ENCODE results near the gene ZNF598. TPM values are rescaled to one million over a fixed set of nuclear protein-coding genes. Genes with fewer than 3 reads are reported as not detected.

Gene ZNF598
- total and polyA plus RNA-seq, 2 of the 13 experiments (the other 11 are each of a cell fraction or from before 2014, with no cell fraction given), result 13.5 to 14.2 TPM

- no peak for TF ChIP-seq ZBTB4 (CRISPR knock-in tag; IDR thresholded peaks at IDR 0.05; ENCODE audit: borderline replicate concordance)
- TF ChIP-seq ZNF3 (CRISPR knock-in tag; IDR thresholded peaks at IDR 0.05), result no peak
- TF ChIP-seq KAT7 (CRISPR knock-in tag; IDR thresholded peaks at IDR 0.05; ENCODE audit: borderline replicate concordance), result 0 out of 2 replicates have a peak, but pooled peaks have one; percentile 31
- TF ChIP-seq HNRNPL (IDR thresholded peaks at IDR 0.05; ENCODE audit: low read depth, low read length), result peak; percentile 38; the same call in 1 of the 2 replicates
- no peak for TF ChIP-seq NR2C2 (CRISPR knock-in tag; IDR thresholded peaks at IDR 0.05; ENCODE audit: borderline replicate concordance)
- no peak for TF ChIP-seq NFE2 (CRISPR knock-in tag; IDR thresholded peaks at IDR 0.05)
- TF ChIP-seq SP2 (CRISPR knock-in tag; IDR thresholded peaks at IDR 0.05), result no peak
- TF ChIP-seq ZNF816 (CRISPR knock-in tag; IDR thresholded peaks at IDR 0.05; ENCODE audit: borderline replicate concordance), result no peak
- no peak for TF ChIP-seq ZNF234 (CRISPR knock-in tag; conservative IDR thresholded peaks at IDR 0.05)
- no peak for TF ChIP-seq RARG (CRISPR knock-in tag; IDR thresholded peaks at IDR 0.05; ENCODE audit: low read depth)
- TF ChIP-seq ZBTB38 (CRISPR knock-in tag; IDR thresholded peaks at IDR 0.05), result 0 out of 2 replicates have a peak, but pooled peaks have one; percentile 4
- TF ChIP-seq PATZ1 (CRISPR knock-in tag; IDR thresholded peaks at IDR 0.05), result 0 out of 2 replicates have a peak, but pooled peaks have one; percentile 32
Measured at GRCh38 chr16:2025251-2025650, 15.6 kb upstream of the ZNF598 start (continued).

All from HepG2 (cell line).